ENCODE results near the gene DIPK1B.

- TF ChIP-seq CTCF (IDR thresholded peaks at IDR 0.05; ENCODE audit: extremely low read depth in 1 of 2, insufficient read depth in 1 of 2, low read depth in 1 of 2, low read length in 2 of 2) = no peak
- no peak for TF ChIP-seq POLR2A (IDR thresholded peaks at IDR 0.05; ENCODE audit: low read depth, low read length)
- TF ChIP-seq EZH2 (IDR thresholded peaks at IDR 0.05; ENCODE audit: borderline replicate concordance, low read depth, low read length, severe bottlenecking) = no peak
- no peak for TF ChIP-seq JUN (IDR thresholded peaks at IDR 0.05; ENCODE audit: borderline replicate concordance, insufficient read depth, insufficient read length, low read depth)
- TF ChIP-seq POLR2AphosphoS5 (IDR thresholded peaks at IDR 0.05; ENCODE audit: insufficient read depth, low read depth, low read length) = no peak
- no peak for TF ChIP-seq MYC (IDR thresholded peaks at IDR 0.05; ENCODE audit: low read depth, low read length)
- TF ChIP-seq FOS (IDR thresholded peaks at IDR 0.05; ENCODE audit: borderline replicate concordance, insufficient read depth, low read length) = no peak
- TF ChIP-seq GATA2 (IDR thresholded peaks at IDR 0.05; ENCODE audit: insufficient read depth, insufficient read length, low read depth, low read length) = no peak
- TF ChIP-seq MAX (IDR thresholded peaks at IDR 0.05; ENCODE audit: insufficient read depth, insufficient read length) = no peak
Measured at GRCh38 chr9:136760424-136760823, 48.1 kb downstream of the DIPK1B start.
